H1 (cell line): ENCODE measurements around the gene PPARA. TPM values are rescaled to one million over a fixed set of nuclear protein-coding genes. Genes with fewer than 3 reads are reported as not detected.

Experiments
- CREB1 ChIP-seq: IDR thresholded peaks from 2 replicates; pipeline ENCODE4 v1.6.1; 2012; ENCODE audit warnings: inconsistent platforms
- CTCF ChIP-seq, 3 experiments: IDR thresholded peaks; 1 replicate in 2 of 3; 2 replicates in 1 of 3; pipeline versions ENCODE4 v1.5.1 to v1.6.1; 2011; ENCODE audit warnings: low read length in 3 of 3, mild to moderate bottlenecking in 3 of 3, inconsistent platforms in 2 of 3, low read depth in 1 of 3, moderate library complexity in 1 of 3; ENCODE audit not compliant: insufficient read depth in 1 of 3; ENCODE audit errors: control extremely low read depth in 1 of 3
- E2F6 ChIP-seq: IDR thresholded peaks from 2 replicates; pipeline ENCODE4 v1.6.1; 2012; ENCODE audit warnings: inconsistent platforms
- EGR1 ChIP-seq: IDR thresholded peaks from 2 replicates; pipeline ENCODE4 v1.6.1; 2011; ENCODE audit warnings: low read depth, low read length, borderline replicate concordance
- EZH2 ChIP-seq: fragments of 200-600 bp; sonication (generic); IDR thresholded peaks from 2 replicates; pipeline ENCODE4 v1.7.1; 2012; ENCODE audit warnings: low read depth, mild to moderate bottlenecking, moderate library complexity, low read length, inconsistent platforms; ENCODE audit not compliant: severe bottlenecking
- GABPA ChIP-seq: IDR thresholded peaks from 2 replicates; pipeline ENCODE4 v1.6.1; 2011; ENCODE audit warnings: mild to moderate bottlenecking, low read length, moderate library complexity, borderline replicate concordance; ENCODE audit not compliant: insufficient read depth
- HDAC6 ChIP-seq: IDR thresholded peaks from one replicate; pipeline ENCODE4 v1.7.1; 2012; ENCODE audit warnings: low read depth, mild to moderate bottlenecking, inconsistent platforms, low read length, moderate library complexity
- JUN ChIP-seq: IDR thresholded peaks from 2 replicates; pipeline ENCODE4 v1.6.1; 2011; ENCODE audit warnings: low read depth, mild to moderate bottlenecking, improper control_type of control experiment, low read length
- JUND ChIP-seq: IDR thresholded peaks from 2 replicates; pipeline ENCODE4 v1.6.1; 2011; ENCODE audit warnings: mild to moderate bottlenecking, improper control_type of control experiment, low read length
- KDM1A ChIP-seq: fragments of 200-600, 300-600 bp; sonication (generic); IDR thresholded peaks from 2 replicates; pipeline ENCODE4 v1.7.1; 2016; ENCODE audit warnings: mild to moderate bottlenecking, low read length, borderline replicate concordance
- NANOG ChIP-seq: IDR thresholded peaks from 2 replicates; pipeline ENCODE4 v1.6.1; 2011; ENCODE audit warnings: low read length, low read depth, mild to moderate bottlenecking, inconsistent platforms; ENCODE audit not compliant: insufficient read depth, poor library complexity, severe bottlenecking
- POU5F1 ChIP-seq: IDR thresholded peaks from 2 replicates; pipeline ENCODE4 v1.6.1; 2011; ENCODE audit warnings: low read depth, mild to moderate bottlenecking, low read length, moderate library complexity
- RAD21 ChIP-seq, 2 experiments: IDR thresholded peaks in 1 of 2; conservative IDR thresholded peaks in 1 of 2; 2 replicates each; pipeline ENCODE4 v1.6.1; 2011; ENCODE audit warnings: low read depth in 2 of 2, low read length in 2 of 2, improper control_type of control experiment in 1 of 2, inconsistent platforms in 1 of 2, mild to moderate bottlenecking in 1 of 2, moderate library complexity in 1 of 2
- RBBP5 ChIP-seq: IDR thresholded peaks from 2 replicates; pipeline ENCODE4 v1.7.1; 2012; ENCODE audit warnings: low read depth, mild to moderate bottlenecking, inconsistent platforms, low read length, moderate library complexity, borderline replicate concordance
- RXRA ChIP-seq: IDR thresholded peaks from 2 replicates; pipeline ENCODE4 v1.6.1; 2011; ENCODE audit warnings: low read depth, mild to moderate bottlenecking, low read length, moderate library complexity; ENCODE audit not compliant: insufficient read depth
- SIN3A ChIP-seq, 2 experiments: IDR thresholded peaks in 1 of 2; conservative IDR thresholded peaks in 1 of 2; 2 replicates each; pipeline ENCODE4 v1.6.1; 2011 to 2012; ENCODE audit warnings: low read length in 2 of 2, improper control_type of control experiment in 1 of 2, low read depth in 1 of 2, mild to moderate bottlenecking in 1 of 2
- SP1 ChIP-seq: IDR thresholded peaks from 2 replicates; pipeline ENCODE4 v1.6.1; 2011; ENCODE audit warnings: low read depth, low read length
- SP4 ChIP-seq: IDR thresholded peaks from 2 replicates; pipeline ENCODE4 v1.6.1; 2012; ENCODE audit warnings: low read length, inconsistent platforms
- SRF ChIP-seq: IDR thresholded peaks from 2 replicates; pipeline ENCODE4 v1.6.1; 2011; ENCODE audit warnings: mild to moderate bottlenecking, low read depth, low read length, moderate library complexity
- TAF1 ChIP-seq: IDR thresholded peaks from 2 replicates; pipeline ENCODE4 v1.6.1; 2011; ENCODE audit warnings: mild to moderate bottlenecking, low read depth, low read length
- TEAD4 ChIP-seq: IDR thresholded peaks from 2 replicates; pipeline ENCODE4 v1.6.1; 2012; ENCODE audit warnings: low read depth, low read length, inconsistent platforms, mixed read lengths
- ZNF274 ChIP-seq: IDR thresholded peaks from 2 replicates; pipeline ENCODE4 v1.7.0; 2012; ENCODE audit warnings: low read length, borderline replicate concordance; ENCODE audit errors: extremely low read depth
- polyA plus RNA-seq, 7 experiments: library from polyadenylated mRNA; depleted of rRNA in 3 of 7; stranded (reverse) in 5 of 7; unstranded in 2 of 7; fragments of >200 nt in 5 of 7; fragments of 200-250 nt in 2 of 7; gene quantifications; 1 replicate in 5 of 7; 2 replicates in 1 of 7; 4 replicates in 1 of 7; pipeline versions ENCODE4 v1.2.1 to v1.2.3, GENCODE V29; 2011 to 2013; ENCODE audit warnings: missing spikeins in 2 of 7, mixed read lengths in 2 of 7
- total RNA-seq: library from RNA; stranded (reverse); fragmentation: NEBNext Ultra II Directional; extraction: Animal tissue kit (Norgen Biotek cat#: 25700); gene quantifications from 2 replicates; pipeline ENCODE4 v1.2.1, GENCODE V29; 2021

Gene PPARA
- total and polyA plus RNA-seq, 2 of the 8 experiments (the other 6 are each of a cell fraction or from before 2014, with no cell fraction given), result 3.1 to 8.2 TPM

GRCh38 chr22:46131151-46131587 is 19.2 kb upstream of the PPARA start (continued):
- TF ChIP-seq CTCF (IDR thresholded peaks at IDR 0.05; ENCODE audit: control extremely low read depth in 1 of 3, insufficient read depth in 1 of 3, low read depth in 1 of 3, low read length in 3 of 3) (peak; percentile 91 to 98 (median 98)), RAD21 (IDR thresholded peaks at IDR 0.05 in 1 of 2, conservative IDR thresholded peaks at IDR 0.05 in 1 of 2; ENCODE audit: low read depth in 2 of 2, low read length in 2 of 2) (peak; percentile 69 to 76), SP1 (no peak), TAF1 (no peak), E2F6 (no peak), HDAC6 (no peak), JUND (0 out of 2 replicates have a peak, but pooled peaks have one; percentile 22), SIN3A (conservative IDR thresholded peaks at IDR 0.05 in 1 of 2, IDR thresholded peaks at IDR 0.05 in 1 of 2; ENCODE audit: low read depth in 1 of 2, low read length in 2 of 2) (0 out of 4 replicates have a peak, but pooled peaks of 1 of the 2 experiments have one; percentile 40), TEAD4 (no peak), GABPA (peak; percentile 67; the same call in 1 of the 2 replicates), RBBP5 (no peak), EZH2 (no peak), KDM1A (peak; percentile 89; the same call in 1 of the 2 replicates), EGR1 (no peak), JUN (no peak), SP4 (no peak), POU5F1 (no peak), CREB1 (peak; percentile 72), ZNF274 (no peak), RXRA (0 out of 2 replicates have a peak, but pooled peaks have one; percentile 58), SRF (no peak), NANOG (no peak)
